NCI-H1048 (cell line): Measurements from ENCODE around the gene EXOG.

ENCODE experiments used
- DNase-seq: peaks from one replicate; lab custom pipeline; 2025; lab: John Stamatoyannopoulos, UW

EXOG gene

DNA sequence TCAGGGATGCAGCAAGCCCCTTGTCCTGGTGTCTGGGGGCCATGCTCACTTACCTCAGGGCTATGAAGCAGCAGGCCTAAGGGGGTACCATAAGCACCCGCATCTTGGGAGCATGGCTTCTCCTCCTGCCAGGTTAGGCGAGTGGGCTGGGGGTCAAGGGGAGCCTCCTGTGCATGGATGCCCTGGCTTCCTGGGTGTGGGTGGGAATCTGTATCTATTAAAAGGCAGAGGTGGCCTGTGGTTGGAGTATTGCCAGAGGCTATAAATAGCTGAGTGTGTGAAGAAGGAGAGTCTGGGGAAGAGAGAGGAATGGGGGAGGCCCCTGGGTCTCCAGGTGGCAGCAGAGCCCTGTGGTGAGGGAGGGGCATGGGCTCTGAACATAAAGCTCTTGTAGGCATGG lies 22.9 kb upstream of the EXOG start:
- no peak for DNase-seq

DNA sequence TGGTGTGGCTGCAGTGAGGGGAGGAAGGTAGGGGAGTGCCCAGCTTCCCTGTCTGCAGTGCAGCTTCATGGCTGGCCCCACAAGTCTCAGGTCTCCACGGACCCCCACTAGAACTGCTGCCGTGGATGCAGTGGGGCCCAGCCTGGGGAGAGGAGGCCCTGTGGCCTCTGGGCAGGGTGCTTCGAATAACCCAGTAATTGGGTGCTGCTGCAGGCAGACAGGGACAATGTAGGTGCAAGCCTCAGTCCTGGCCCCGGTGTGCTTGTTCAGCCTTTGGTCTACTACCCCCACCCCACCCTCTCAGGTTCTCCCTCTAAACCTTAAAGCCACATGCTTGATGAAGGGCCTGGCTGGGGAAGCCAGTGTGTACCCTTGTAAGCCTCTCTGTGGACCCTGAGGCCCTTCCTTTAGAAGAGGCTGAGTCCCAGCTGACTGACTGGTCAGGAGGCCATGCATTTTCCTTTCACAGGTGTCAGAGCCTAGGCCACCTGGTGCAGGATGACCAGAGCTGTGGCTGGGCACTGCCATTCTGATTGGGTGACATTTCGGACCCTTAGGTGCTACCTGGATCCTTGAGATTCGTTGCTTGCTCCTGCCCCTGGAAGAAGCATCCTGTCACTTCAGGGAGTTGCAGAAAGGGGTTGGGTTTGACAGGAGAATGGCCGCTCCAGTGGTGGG lies 21.1 kb upstream of the EXOG start:
- no peak for DNase-seq

DNA sequence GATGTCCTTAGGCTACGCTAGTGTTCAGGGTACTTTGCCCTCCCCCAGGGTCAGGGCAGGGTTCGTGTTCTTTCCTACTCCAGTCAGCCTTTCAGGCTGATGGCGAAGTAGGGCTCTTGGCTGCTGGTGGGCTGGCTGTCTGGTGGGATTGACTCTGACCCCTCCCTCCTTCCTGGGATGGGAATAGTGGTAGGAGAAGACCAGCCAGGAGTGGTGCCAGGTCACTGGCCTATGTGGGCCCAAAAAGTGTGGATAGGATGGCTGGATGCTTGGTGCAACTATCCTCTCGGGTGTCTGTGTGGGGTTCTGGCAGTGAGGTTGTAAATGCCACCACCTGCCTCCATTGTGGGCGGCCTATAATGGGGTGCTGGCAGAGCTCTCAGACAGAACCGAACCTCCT lies 20.4 kb upstream of the EXOG start:
- no peak for DNase-seq

DNA sequence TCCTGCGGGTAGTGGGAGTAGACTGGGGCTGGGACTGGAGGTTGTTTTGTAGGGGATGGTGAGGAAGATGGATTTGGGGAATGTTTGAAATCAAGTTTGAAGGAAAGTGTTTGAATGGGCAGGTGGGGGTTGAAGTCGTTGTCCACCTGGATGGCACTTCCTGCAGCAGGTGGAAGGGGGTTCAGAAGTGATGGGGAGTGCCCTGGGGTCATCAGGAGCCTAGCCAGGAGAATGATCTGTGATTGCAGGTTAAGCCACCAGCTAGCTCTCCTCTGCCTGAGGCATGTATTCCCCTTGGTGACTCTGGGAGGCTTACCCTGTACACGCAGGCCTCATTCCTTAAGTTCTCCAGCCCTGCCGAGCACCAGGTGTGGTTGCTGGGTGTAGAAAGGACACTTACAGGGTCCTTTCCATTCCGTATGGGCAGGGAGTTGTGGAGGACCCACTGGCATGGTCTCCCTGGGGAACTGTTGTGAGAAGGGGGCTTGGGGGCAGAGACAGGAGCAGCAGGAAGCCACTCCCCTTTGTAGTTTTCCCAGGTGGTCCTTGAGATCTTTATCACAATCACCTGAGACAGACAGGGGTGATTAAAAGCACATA lies 19.9 kb upstream of the EXOG start:
- no peak for DNase-seq

DNA sequence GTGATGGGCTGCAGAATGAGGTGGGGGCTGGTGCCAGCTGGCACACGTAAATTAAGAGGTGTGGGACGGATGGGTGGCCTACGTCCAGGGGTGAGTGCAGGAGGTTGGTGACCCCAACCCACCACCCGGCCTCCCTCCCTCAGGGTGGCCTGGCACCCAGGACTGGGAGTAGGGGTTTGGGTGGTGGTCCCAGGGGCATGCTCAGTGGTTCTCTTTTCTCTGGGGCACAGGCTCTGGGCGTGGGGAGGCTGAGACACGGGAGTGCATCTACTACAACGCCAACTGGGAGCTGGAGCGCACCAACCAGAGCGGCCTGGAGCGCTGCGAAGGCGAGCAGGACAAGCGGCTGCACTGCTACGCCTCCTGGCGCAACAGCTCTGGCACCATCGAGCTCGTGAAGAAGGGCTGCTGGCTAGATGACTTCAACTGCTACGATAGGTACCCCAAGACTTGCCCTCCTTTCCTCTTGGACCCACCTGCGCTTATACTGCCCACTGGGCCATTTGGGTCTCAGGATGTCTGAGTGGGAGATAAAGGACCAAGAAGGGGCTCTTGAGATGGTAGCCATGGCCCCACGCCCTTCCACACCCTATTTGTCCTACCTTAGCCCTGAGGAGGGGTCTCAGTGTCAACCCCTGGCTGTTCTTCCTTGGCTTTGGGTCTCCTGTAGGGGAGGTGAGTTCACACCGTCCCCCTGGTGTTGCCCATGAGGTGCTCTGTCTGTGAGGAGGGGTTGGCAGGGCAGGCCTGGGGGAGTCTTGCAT lies 18.9 kb upstream of the EXOG start:
- no peak for DNase-seq

DNA sequence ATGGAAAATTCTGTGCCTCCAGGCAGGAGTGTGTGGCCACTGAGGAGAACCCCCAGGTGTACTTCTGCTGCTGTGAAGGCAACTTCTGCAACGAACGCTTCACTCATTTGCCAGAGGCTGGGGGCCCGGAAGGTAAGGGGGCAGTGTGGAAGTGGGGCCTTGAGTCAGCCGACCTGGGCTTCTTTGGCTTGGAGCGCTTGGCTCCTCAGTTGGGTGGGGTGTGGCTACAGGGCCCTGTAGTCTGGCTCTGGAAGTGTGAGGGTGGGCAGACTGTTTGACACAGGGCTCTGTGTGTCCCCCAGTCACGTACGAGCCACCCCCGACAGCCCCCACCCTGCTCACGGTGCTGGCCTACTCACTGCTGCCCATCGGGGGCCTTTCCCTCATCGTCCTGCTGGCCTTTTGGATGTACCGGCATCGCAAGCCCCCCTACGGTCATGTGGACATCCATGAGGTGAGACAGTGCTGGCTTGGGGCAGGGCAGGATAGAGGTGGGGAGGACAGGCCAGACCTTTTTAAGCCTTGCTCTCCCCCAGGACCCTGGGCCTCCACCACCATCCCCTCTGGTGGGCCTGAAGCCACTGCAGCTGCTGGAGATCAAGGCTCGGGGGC lies 18.2 kb upstream of the EXOG start:
- DNase-seq: no peak

DNA sequence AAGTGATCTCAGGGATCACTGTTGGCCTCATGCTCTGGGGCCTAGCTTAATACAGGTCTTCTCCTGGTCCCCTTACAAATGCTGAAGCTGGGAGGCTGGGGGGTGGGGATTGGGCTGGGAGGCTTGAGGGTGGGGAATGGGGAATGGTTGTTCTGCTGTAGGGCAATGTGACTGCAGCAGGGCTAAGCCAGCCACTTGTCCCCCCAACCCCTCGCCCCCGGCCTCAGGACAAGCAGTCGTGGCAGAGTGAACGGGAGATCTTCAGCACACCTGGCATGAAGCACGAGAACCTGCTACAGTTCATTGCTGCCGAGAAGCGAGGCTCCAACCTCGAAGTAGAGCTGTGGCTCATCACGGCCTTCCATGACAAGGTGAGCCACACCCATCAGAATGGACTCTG lies 17.2 kb upstream of the EXOG start:
- no peak for DNase-seq

DNA sequence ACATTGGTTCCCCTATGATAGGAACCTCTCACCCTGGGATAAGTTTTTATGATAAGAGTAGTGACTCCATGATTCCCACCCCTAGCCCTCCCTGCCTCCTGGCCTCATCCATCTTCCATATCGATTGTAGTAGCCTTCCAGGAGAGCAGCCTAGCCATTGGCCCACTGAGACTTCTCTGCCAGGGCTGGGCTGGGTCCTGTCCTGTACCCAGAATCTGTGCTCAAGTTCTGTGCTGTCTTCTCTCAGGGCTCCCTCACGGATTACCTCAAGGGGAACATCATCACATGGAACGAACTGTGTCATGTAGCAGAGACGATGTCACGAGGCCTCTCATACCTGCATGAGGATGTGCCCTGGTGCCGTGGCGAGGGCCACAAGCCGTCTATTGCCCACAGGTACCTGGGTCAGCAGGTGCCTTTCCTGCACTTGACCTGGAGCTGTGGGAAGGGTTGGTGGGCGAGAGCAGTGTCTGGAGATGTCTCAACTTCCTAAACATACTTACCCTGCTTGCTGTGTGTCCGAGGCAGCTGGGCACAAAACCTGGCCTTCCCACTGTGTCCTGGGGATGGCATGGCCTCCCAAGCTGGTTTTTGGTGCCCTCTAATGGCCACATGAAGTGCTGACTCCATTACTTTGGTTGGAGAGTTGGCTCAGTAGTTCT lies 16.6 kb upstream of the EXOG start:
- DNase-seq: no peak

DNA sequence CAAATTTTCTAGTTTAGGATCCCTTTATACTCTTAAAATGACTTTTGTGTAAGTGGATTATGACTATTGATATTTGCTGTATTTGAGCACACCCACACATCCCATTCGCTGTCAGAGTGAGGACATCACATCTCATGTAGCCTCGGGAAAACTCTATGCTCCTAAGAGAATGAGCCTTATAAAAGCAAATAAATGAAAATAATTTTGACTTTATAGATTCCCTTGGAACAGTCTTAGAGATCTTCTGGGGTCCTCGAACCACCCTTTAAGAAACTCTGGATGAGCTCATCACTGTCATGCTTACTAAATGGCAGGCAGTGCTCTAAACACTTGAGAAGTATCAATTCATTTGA lies 16.1 kb upstream of the EXOG start:
- no peak for DNase-seq

DNA sequence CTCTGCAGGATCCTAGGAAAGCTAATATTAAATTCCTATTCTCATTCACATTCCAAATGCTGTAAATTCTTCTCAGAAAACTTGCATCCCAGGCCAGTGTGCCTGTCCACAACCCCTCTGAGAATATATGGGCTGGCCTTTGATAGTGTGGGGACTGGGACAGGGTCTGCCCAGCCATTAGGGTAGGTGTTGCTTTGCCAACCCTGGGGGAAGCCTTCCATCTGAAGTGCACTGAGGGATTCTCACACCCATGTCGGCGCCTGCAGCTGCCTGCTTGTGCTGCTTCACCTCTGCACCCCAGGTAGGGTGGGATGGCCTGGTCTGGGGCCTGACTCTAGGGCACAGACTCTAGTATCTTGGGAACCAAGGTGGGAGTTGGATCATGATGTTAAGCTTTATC lies 15.2 kb upstream of the EXOG start:
- no peak for DNase-seq

DNA sequence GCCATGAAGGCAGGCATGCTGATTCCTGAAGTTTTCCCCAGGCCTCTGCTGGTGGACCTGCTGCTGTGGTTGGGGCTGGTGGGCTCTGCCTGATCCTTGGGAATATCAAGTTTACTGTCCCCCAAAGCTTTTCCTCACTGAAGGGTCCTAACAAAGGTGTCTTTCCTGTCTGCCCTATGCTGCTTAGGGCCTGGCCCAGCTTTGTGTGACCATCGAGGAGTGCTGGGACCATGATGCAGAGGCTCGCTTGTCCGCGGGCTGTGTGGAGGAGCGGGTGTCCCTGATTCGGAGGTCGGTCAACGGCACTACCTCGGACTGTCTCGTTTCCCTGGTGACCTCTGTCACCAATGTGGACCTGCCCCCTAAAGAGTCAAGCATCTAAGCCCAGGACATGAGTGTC lies 13.2 kb upstream of the EXOG start:
- DNase-seq: no peak

DNA sequence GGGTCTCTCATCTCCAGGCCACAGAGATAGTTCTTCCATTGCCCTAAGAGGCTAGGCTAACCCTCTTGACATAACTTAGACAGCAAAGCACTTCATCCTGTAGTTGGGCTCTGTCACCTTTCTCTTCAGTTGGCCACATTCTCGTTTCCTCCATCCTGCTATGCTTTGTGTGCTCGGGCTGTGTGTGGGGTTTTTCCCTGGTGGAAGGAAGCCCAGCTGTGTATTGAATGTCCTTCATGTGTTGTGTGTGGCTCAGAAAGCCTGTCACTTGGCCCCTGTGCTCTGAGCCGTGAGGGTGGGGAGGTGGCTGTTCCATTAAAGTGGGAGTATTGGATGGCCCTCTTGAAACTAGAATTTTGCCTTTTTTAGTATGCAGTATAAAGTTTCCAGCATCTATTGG lies 8.8 kb upstream of the EXOG start:
- no peak for DNase-seq

DNA sequence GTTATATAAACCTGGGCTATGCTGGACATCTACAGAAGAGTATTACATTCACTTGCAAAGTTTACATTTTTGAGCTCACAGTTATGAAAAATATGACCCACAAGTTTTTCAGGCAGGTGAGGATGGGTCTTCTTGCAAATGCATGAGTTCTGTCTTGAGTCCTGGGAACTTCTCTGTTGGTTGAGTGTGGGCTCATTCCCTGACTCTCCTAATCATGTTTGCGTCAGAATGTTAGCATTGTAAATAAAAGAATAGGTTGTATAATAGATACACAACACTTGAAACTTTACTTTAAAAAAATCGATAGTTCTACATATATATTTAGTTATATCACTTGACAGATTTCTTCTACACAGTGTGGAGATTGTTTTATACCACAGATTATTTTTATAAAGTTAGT lies 7.2 kb upstream of the EXOG start:
- no peak for DNase-seq

DNA sequence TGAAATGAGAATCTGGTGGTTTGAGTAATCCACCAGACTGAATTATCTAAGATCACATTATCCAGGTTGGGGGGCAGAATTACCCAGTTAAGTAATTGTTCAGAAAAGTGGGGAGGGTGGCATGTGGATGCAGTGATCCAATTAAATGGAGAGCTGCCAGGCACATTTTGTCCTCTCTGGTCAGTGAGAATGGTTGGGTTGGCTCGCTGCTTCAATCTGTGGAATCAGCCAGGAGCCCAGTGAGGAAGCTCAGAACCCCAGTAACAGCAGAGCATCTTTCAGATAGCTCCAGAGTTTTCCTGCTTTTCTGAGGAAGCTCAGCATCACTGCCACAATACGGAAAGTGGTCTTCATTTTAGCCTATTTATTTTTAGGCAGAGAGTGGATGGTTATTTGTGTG lies 6.4 kb upstream of the EXOG start:
- no peak for DNase-seq

DNA sequence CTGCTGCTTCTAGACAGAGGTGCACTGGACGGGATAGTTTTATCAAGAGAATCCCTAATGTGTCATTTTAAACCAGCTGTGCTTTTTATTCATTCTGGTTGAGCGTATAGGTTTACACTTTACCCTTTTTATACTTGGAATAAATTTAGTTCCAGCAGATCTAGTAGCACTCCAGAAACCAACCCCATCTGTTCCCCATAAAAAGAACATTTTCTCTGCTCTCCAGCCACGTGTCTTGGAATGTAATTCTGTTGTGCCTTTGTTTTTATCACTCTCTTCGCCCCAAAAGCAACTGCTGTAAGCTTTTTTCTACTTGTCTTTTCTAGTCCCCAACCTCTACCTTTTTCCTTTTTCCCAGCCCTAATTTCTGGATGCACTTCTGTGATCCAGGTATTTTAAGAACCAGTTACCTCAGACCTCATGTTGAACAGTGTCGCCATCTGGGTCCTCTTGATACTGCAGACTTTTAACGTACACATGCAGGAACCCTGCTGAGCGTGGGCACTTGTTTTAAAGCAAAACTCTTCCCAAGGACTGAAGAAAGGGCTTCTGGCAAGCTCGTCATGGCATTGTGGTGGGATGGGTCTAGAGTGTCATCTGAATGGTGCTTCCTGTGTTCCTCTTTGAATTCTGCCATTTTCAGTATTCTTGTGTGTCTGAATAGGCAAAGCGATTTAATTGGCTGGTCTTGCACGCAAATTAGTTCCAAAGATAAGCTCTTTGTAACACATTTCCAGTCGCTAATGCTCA lies 5.7 kb upstream of the EXOG start:
- no peak for DNase-seq

DNA sequence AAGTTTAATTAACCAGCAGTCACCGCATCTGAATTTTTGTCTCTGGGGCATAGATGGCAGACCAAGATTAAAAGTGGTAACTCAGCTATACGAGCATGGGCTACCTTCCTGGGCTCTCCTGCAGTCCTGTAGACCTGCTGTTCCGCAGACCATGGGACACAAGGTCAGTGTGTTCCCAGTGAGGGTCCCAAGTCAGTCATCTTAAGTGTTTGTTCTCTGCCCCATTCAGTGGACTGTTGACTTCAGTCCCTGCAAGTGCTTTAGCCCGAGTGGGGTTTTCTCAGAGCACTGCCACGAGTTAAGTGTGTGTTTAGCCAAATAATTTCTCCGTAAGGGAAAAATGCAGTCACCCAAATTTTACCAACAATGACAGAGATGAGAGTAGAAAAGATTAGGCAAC lies 4.9 kb upstream of the EXOG start:
- DNase-seq: no peak

DNA sequence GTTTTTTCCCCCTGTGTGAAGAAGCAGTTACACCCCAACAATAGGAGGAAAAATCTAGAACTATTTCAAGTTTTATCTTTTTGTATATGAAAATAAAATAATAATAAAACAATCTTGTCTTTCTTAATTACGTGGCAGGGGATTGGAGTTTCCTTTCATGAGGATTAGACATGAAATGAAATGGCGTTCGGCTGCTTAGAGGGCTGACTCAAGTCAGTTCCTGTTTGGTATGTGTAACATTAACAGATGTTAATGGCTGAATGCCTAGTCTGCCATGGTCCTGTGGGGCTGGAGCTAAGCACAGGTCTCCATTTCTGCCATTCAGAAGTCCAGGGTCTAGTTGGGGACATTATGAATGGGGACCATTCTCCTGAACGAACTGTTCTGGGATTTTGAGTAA lies 3.1 kb upstream of the EXOG start:
- no peak for DNase-seq

DNA sequence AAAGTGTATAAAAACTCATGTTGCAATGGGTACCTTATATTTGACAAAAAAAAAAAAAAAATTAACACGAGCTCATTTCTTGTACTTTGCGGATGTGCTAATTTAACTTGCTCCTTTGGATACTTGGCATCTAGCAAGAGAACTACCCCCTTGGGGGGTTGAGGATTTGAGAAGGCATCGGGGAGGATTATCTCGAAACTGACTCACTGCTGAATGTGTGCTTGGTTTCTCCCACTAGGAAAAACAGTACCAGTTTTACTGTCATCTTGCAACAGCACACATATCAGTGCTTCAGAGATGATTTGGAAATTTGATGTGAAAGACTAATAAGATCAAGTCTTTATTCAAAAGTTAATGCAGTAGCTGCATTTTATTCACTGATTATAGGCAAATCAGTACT lies 891 bp downstream of the EXOG start:
- DNase-seq: no peak

DNA sequence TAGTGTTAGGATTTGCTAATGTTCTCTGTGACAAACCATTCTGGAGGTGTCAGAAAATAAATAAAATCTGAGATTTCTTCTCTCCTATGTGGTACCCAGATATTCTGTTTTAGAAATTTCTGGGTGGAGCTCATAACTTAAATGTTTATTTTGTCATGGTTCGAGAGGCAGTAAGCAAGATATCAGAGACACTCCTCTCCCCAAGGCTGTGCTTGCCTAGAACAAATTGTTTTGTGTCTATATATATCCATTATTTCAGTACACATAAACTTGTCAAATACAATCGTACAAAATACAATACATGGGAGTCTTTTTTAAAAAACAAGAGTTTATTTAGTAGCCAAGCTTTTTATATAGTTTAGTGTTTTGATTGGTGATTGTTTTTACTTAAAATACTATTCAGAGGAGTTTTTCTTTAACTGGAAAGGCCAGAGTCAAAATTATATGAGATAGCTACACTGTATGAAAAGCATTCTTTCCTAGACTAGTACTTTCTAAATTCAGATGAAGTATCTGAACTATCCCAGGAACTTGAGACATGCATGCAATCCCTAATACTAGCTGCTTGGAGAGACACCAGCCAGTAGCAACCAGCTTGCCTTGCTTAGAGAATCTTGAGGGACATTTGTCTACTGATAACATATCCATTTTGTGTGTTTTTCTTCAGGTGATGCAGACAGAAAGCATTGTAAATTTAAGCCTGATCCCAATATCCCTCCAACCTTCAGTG lies 4.7 kb downstream of the EXOG start:
- no peak for DNase-seq

DNA sequence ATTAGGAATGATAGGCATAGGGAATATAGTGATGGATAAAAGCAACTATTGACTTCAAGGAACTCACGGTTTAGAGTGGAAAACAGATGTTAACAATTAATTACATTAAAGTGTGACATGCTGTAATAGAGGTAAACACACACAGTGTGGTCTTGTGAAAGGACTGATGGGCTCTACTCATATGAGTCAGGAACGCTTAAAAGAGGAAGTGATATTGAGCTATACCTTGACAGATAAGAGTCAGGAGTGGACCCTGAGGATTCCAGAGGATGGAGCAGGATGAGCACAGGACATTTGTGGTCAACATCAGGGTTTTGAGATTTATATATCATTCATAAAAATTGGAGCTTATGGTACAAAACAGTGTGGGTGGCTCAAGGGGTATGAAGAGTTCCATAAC lies 11.0 kb downstream of the EXOG start:
- no peak for DNase-seq

DNA sequence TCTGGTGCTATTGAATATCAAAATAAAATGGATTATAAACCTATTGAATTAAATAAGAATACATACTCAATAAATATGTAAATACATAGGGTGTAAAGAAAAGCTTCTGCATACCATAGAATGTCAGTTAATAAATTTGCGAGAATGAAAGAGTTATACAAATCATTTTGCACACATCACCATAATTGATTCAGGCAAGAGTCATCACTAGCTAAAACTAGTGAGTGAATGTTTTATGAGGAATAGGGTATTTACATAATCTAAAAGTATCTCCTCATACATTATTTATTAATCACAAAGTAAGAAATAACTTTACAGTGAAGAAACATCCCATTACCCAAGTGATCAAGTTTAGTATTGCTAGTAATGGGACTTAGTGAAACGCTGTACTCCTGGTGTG lies 13.6 kb downstream of the EXOG start:
- no peak for DNase-seq
